Measurements from ENCODE around the gene PTPRT. TPM values are rescaled to one million over a fixed set of nuclear protein-coding genes. Genes with fewer than 3 reads are reported as not detected.

The PTPRT gene
- total and polyA plus RNA-seq, 2 experiments from 2014 or later: not detected

GRCh38 chr20:42594011-42594410, 595.7 kb downstream of the PTPRT start (continued):
- TF ChIP-seq ZNF462 (CRISPR knock-in tag; IDR thresholded peaks at IDR 0.05) (no peak), EZH2phosphoT487 (IDR thresholded peaks at IDR 0.05; ENCODE audit: unreplicated experiment) (no peak)
- TF ChIP-seq, protein P1, sequence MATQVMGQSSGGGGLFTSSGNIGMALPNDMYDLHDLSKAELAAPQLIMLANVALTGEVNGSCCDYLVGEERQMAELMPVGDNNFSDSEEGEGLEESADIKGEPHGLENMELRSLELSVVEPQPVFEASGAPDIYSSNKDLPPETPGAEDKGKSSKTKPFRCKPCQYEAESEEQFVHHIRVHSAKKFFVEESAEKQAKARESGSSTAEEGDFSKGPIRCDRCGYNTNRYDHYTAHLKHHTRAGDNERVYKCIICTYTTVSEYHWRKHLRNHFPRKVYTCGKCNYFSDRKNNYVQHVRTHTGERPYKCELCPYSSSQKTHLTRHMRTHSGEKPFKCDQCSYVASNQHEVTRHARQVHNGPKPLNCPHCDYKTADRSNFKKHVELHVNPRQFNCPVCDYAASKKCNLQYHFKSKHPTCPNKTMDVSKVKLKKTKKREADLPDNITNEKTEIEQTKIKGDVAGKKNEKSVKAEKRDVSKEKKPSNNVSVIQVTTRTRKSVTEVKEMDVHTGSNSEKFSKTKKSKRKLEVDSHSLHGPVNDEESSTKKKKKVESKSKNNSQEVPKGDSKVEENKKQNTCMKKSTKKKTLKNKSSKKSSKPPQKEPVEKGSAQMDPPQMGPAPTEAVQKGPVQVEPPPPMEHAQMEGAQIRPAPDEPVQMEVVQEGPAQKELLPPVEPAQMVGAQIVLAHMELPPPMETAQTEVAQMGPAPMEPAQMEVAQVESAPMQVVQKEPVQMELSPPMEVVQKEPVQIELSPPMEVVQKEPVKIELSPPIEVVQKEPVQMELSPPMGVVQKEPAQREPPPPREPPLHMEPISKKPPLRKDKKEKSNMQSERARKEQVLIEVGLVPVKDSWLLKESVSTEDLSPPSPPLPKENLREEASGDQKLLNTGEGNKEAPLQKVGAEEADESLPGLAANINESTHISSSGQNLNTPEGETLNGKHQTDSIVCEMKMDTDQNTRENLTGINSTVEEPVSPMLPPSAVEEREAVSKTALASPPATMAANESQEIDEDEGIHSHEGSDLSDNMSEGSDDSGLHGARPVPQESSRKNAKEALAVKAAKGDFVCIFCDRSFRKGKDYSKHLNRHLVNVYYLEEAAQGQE (IDR thresholded peaks at IDR 0.05; ENCODE audit: unreplicated experiment): no peak

DNA sequence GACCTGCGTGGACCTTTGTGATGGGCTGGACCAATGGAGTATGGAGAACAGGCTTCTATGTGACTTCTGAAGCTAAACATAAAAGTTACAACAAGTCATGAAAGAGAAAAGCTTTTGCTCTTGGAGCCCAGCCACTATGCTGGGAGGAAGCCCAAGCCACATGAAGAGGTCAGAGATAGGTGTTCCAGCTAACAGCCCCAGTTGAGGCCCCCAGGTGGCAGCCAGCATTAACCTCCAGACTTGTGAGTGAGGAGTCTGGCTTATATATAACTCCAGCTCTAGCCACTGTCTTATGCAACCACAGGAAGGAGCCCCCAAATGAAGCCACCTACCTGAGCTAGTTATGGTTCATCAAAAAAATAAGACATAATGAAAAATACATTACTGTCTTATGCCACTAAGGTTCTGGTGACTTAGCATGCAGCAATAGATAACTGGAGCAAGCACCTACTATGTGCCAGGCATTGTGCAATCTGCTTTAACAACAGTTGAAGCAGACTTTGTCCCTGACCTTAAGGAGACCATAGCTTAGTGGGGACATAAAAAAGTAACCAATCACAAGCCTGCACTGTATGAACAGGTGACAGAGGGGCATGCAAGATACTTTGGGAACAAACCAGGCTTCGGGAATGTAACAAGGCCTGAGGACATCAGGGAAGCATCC, 599.6 kb downstream of the PTPRT start:
- H3K27ac Mint-ChIP-seq: no peak overlapping the region
- H3F3A ChIP-seq (replicated peaks; ENCODE audit: low read depth): no peaks in the 10 kb centered on the region
- H3K4me1 ChIP-seq (ENCODE audit: insufficient read depth): no peaks in the 10 kb centered on the region
- H3K4me2 ChIP-seq: no peak overlapping the region
- no peaks in the 10 kb centered on the region for H3K4me1 Mint-ChIP-seq
- H3K27me3 Mint-ChIP-seq (ENCODE audit: insufficient read depth, low read depth, poor library complexity): peaks cover 1% of the 10 kb centered on the region
- no peaks in the 10 kb centered on the region for H3K27me3 ChIP-seq (ENCODE audit: insufficient read depth)
- peaks cover 3% of the 10 kb centered on the region; the same call in 1 of the 2 replicates for H3K36me3 ChIP-seq (ENCODE audit: insufficient read depth)
- H3K4me3 ChIP-seq: no peak overlapping the region
- H3K27ac ChIP-seq (ENCODE audit: low read depth): no peak overlapping the region
- H3K79me2 ChIP-seq (replicated peaks; ENCODE audit: insufficient read depth): no peaks in the 10 kb centered on the region
- peaks cover 93% of the 10 kb centered on the region for H3K9me3 Mint-ChIP-seq
- H4K20me1 ChIP-seq (replicated peaks; ENCODE audit: insufficient read depth): no peaks in the 10 kb centered on the region
- TF ChIP-seq, protein P2, sequence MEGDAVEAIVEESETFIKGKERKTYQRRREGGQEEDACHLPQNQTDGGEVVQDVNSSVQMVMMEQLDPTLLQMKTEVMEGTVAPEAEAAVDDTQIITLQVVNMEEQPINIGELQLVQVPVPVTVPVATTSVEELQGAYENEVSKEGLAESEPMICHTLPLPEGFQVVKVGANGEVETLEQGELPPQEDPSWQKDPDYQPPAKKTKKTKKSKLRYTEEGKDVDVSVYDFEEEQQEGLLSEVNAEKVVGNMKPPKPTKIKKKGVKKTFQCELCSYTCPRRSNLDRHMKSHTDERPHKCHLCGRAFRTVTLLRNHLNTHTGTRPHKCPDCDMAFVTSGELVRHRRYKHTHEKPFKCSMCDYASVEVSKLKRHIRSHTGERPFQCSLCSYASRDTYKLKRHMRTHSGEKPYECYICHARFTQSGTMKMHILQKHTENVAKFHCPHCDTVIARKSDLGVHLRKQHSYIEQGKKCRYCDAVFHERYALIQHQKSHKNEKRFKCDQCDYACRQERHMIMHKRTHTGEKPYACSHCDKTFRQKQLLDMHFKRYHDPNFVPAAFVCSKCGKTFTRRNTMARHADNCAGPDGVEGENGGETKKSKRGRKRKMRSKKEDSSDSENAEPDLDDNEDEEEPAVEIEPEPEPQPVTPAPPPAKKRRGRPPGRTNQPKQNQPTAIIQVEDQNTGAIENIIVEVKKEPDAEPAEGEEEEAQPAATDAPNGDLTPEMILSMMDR (conservative IDR thresholded peaks at IDR 0.05; ENCODE audit: low read depth in 2 of 2): no peak
- TF ChIP-seq STAT1 (IDR thresholded peaks at IDR 0.05; ENCODE audit: unreplicated experiment): no peak
- no peak for TF ChIP-seq JUNB (IDR thresholded peaks at IDR 0.05; ENCODE audit: unreplicated experiment)
- no peak for TF ChIP-seq ETS1 (IDR thresholded peaks at IDR 0.05)
- H3K4me3 Mint-ChIP-seq: no peak overlapping the region
- DNase-seq (ENCODE audit: low spot score) (no peak), ATAC-seq (no peak)
- H3K36me3 Mint-ChIP-seq (ENCODE audit: low read depth): peaks cover 20% of the 10 kb centered on the region; the same call in 2 of the 3 replicates
- H3K9me2 ChIP-seq (ENCODE audit: insufficient read depth): no peaks in the 10 kb centered on the region
- H2AFZ ChIP-seq: no peak overlapping the region
